Right lobe of liver (tissue), 6 donors: ENCODE measurements around the gene GRB10. TPM values are rescaled to one million over a fixed set of nuclear protein-coding genes. Genes with fewer than 3 reads are reported as not detected.

Experiments
- ATAC-seq, 4 donors: fragments of 200-7000 bp; cut with Tn5 transposase; one replicate each; pipeline ENCODE4 v1.9.1; 2020; ENCODE audit warnings: mild to moderate bottlenecking in 4 of 4, moderate library complexity in 4 of 4
- DNase-seq, 3 donors: peaks; one replicate each; pipeline ENCODE4 v3.0.0-alpha.2; 2020
- H3K27ac ChIP-seq, 3 donors: fragments of 200-600 bp; one replicate each; pipeline ENCODE4 v1.8.0; 2022
- H3K27me3 ChIP-seq, 2 donors: fragments of 200-600 bp; one replicate each; pipeline ENCODE4 v1.8.0; 2022
- H3K36me3 ChIP-seq, 4 donors: fragments of 200-600 bp; sonication (generic) in 1 of 4; one replicate each; pipeline versions ENCODE4 v1.5.1 to v1.8.0; 2017 to 2022; ENCODE audit warnings: control low read depth in 1 of 4
- H3K4me1 ChIP-seq, 4 donors: fragments of 200-600 bp; sonication (generic) in 1 of 4; one replicate each; pipeline versions ENCODE4 v1.5.1 to v1.8.0; 2017 to 2022; ENCODE audit warnings: control low read depth in 1 of 4
- H3K4me3 ChIP-seq, 3 donors: fragments of 200-600 bp; one replicate each; pipeline ENCODE4 v1.8.0; 2022
- H3K9me3 ChIP-seq, 4 donors: fragments of 200-600 bp; sonication (generic) in 1 of 4; one replicate each; pipeline versions ENCODE4 v1.5.1 to v1.8.0; 2017 to 2022; ENCODE audit warnings: control low read depth in 1 of 4
- POLR2A ChIP-seq: fragments of 450-650 bp; IDR thresholded peaks from one replicate; pipeline ENCODE4 v1.6.1; 2017; ENCODE audit warnings: antibody characterized with exemption, mild to moderate bottlenecking
- WGBS: methylation state at CpG from one replicate; pipeline ENCODE4 v1.1.6; 2018; ENCODE audit warnings: low coverage, low lambda C conversion rate; ENCODE audit not compliant: insufficient coverage; ENCODE audit errors: missing lambda C conversion rate; 5-methylcytosine and 5-hydroxymethylcytosine counted together
- intact Hi-C, 2 donors: fragments of 100-400 bp; cut with DNase I; formaldehyde crosslinking; loops; one replicate each; pipeline versions ENCODE4 v1.11.2 to v1.14.1; 2022
- total RNA-seq, 6 experiments: library from RNA; depleted of rRNA in 2 of 6; stranded (reverse); fragments of >200 nt in 2 of 6; fragmentation: NEBNext Ultra II Directional in 3 of 6; extraction: Animal tissue kit (Norgen Biotek cat#: 25700) in 3 of 6; gene quantifications; one replicate each; pipeline versions ENCODE4 v1.1.0 to v1.2.4, GENCODE V29; 2016 to 2023
- TF ChIP-seq, protein P1 (sequence below), 4 donors: fragments of 200-600 bp in 3 of 4; fragments of 450-650 bp in 1 of 4; IDR thresholded peaks; one replicate each; pipeline versions ENCODE4 v1.5.1 to v1.8.0; 2016 to 2022; ENCODE audit warnings: antibody characterized with exemption in 4 of 4, mild to moderate bottlenecking in 2 of 4
- donor health status: DM: no; HTN: yes; CAD: no.
- donor health status: DM: no; HTN: no; CAD: no.
- donor health status: DM: no; HTN: no; CAD: no.
- donor health status: DM: no; HTN: yes; CAD: no.
- donor health status: DM: no; HTN: yes; CAD: no.

GRB10 gene
- total RNA-seq, 6 experiments from 2014 or later, result 24.9 to 55.5 (median 40.0) TPM

DNA sequence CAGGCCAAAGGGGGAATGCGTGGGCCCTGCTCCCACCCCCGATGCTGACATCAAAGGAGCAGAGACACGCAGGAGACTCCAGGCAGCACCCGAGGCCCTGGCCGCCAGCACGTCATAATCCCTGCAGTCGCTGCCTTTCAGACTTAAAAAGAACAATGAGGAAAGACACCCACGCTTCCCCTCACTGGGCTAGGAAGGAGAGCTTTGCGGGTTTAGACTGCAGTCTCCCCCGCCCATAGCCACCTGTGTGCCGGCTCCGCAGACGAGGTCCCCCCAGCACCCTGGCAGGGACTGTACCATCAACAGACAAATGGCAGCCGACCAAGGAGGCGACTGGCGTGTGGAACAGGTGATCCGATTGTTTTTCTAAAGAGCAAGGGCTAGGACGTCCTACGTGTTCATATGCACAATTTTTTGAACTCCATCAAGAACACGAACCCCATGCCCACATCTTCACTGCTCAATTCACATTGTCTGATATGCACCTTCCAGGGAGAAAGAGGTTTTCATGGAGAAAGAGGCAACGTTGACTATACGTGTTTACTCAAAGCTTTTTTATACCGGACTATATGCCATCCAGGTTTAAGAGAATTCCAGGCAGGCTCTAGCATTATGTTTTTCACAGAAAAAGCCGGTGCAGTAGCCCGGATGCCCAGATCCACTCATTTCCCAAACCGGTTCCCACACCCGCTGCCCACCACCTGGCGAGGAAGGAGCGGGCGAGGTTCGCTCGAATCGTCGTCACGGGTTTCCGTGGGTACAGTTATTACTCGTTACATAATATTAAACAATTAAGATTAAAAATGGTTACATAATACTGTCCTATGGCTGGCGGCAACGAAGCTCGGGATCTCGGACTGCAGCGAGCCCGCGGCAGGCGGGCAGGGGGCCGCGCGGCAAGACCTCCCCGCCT, 1.1 kb downstream of the GRB10 start:
- ATAC-seq, result no peak

DNA sequence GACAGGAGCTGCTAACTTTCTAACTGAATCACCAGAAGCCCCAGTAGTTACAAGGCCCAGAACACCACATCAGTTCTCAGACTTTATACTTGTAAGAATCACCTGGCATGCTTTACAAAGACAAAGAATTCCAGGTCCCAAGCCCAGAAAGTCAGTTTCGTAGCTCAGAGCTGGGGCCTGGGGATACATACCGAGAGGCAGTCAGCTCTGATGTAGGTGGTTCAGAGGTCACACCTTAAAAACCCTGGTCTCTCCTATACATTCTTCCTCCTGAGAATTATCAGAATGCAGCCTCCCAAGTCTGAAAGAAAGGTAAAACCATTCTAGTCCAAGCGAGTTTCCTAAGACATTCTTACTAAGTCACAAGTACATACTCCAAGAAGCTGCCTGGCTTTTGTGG, 2.3 kb downstream of the GRB10 start:
- no peaks in the 10 kb centered on the region for H3K36me3 ChIP-seq
- H3K4me3 ChIP-seq, result no peak overlapping the region
- WGBS, result 71% methylated on average over 2 of the region's 3 CpGs
- peaks cover 0 to 42% (median 19%) of the 10 kb centered on the region in 4 donors for H3K4me1 ChIP-seq
- intact Hi-C loops, result no loop called here
- H3K27me3 ChIP-seq, result no peaks in the 10 kb centered on the region
- no peak for TF ChIP-seq POLR2A
- TF ChIP-seq, protein P1, sequence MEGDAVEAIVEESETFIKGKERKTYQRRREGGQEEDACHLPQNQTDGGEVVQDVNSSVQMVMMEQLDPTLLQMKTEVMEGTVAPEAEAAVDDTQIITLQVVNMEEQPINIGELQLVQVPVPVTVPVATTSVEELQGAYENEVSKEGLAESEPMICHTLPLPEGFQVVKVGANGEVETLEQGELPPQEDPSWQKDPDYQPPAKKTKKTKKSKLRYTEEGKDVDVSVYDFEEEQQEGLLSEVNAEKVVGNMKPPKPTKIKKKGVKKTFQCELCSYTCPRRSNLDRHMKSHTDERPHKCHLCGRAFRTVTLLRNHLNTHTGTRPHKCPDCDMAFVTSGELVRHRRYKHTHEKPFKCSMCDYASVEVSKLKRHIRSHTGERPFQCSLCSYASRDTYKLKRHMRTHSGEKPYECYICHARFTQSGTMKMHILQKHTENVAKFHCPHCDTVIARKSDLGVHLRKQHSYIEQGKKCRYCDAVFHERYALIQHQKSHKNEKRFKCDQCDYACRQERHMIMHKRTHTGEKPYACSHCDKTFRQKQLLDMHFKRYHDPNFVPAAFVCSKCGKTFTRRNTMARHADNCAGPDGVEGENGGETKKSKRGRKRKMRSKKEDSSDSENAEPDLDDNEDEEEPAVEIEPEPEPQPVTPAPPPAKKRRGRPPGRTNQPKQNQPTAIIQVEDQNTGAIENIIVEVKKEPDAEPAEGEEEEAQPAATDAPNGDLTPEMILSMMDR (IDR thresholded peaks at IDR 0.05), result no peak
- H3K27ac ChIP-seq, result no peak overlapping the region
- no peak for ATAC-seq
- no peak for DNase-seq
- no peaks in the 10 kb centered on the region for H3K9me3 ChIP-seq

More for the DNA sequence above, 1.1 kb downstream of the GRB10 start:
- H3K9me3 ChIP-seq, result no peaks in the 10 kb centered on the region
- no peaks in the 10 kb centered on the region for H3K36me3 ChIP-seq
- no peak for DNase-seq
- WGBS, result 46% methylated on average over 35 of the region's 49 CpGs
- peaks cover 0 to 52% (median 24%) of the 10 kb centered on the region in 4 donors for H3K4me1 ChIP-seq
- intact Hi-C loops, result no loop called here
- TF ChIP-seq POLR2A, result no peak
- TF ChIP-seq, protein P1 (IDR thresholded peaks at IDR 0.05), result no peak
- no peak overlapping the region for H3K27ac ChIP-seq
- H3K4me3 ChIP-seq, result peak overlapping the region in 1 of 3 donors; percentile 58
- H3K27me3 ChIP-seq, result no peaks in the 10 kb centered on the region

DNA sequence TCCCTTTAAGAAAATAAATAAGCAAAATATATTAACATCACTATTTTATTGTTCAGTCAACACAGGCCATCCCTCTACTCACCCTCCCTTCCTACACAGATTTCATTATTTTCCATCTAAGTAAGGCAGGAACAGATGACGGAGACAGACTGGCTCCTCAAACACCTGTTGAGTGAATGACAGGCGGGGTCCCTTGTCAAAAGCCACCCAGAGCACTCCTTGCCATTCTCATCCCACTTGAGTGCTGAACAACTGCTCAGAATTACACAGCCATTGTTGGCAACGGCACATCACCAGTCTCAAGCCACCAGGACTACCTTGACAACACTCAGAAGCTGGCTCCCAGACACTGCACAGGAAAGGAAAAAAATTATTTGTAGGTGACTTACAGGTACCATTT, 3.3 kb downstream of the GRB10 start:
- H3K27ac ChIP-seq, result no peak overlapping the region
- ATAC-seq (no peak), DNase-seq (no peak)
- TF ChIP-seq, protein P1 (IDR thresholded peaks at IDR 0.05), result no peak
- no peak for TF ChIP-seq POLR2A
- H3K4me3 ChIP-seq, result no peak overlapping the region
- no peaks in the 10 kb centered on the region for H3K36me3 ChIP-seq
- H3K4me1 ChIP-seq, result peaks cover 0 to 37% (median 16%) of the 10 kb centered on the region in 4 donors
- WGBS, result 93% methylated on average over 2 of the region's 3 CpGs
- H3K27me3 ChIP-seq, result no peaks in the 10 kb centered on the region
- intact Hi-C loops, result no loop called here
- no peaks in the 10 kb centered on the region for H3K9me3 ChIP-seq

DNA sequence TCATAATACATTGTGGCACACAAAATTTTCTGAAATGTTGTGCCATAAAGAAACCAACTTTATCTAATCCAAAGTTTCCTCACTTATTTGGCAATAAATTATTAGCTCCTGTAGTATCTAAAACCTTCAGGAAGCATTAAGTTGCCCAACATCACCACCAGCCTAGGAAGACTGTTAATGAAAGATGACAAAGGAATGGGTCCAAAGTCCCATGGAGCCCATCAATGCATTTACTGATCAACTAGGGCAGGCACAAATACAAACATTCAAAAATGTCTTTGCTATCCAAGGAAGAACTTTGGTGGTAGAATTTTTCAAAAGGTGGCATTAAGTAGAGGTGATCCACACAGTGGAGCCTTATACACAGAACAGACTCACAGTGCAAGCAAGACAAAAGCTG, 4.5 kb downstream of the GRB10 start:
- Histone ChIP-seq H3K27me3 (no peaks in the 10 kb centered on the region), H3K36me3 (no peaks in the 10 kb centered on the region), H3K9me3 (no peaks in the 10 kb centered on the region), H3K27ac (peak overlapping the region in 1 of 3 donors; percentile 15), H3K4me3 (no peak overlapping the region), H3K4me1 (peaks cover 0 to 27% (median 11%) of the 10 kb centered on the region in 4 donors)
- no peak for TF ChIP-seq POLR2A
- TF ChIP-seq, protein P1 (IDR thresholded peaks at IDR 0.05), result no peak
- ATAC-seq (peak; percentile 13 to 76 (median 66)), DNase-seq (no peak)
- intact Hi-C loops, result no loop called here
